HG03439 (cell line): ENCODE results near the gene WDR13.
"Not testable (repeated sequence)": the region's sequence is repeated elsewhere in the genome, so short reads cannot be mapped to it uniquely, and the experiment has no call there.

ENCODE experiments used
- ATAC-seq: cut with Tn5 transposase; IDR thresholded peaks from one replicate; pipeline ENCODE4 v1.9.1; 2021; ENCODE audit warnings: mild to moderate bottlenecking, moderate library complexity; ENCODE audit not compliant: unreplicated experiment

The WDR13 gene

GRCh38 chrX:48597353-48598264 lies at the start of gene WDR13:
Gene WDR13, plus strand, starts transcription at chrX:48597492. Its CDS starts 505 bp downstream, at chrX:48597997.
- ATAC-seq = peak; percentile 66

DNA sequence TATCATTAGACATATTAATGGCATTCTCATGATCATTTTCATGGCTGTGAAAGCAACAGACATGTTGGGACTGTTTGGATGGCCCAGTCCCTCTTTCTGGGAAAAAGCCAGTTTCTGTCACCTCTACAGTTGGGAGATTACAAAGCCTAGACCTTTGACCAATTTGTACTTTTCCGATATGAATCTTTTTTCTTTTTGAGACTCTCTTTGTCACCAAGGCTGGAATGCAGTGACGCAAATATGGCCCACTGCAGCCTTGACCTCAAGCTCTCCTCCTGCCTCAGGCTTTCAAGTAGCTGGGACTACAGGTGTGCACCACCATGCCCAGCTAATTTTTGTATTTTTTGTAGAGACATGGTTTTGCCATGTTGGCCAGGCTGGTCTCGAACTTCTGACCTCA lies 48.4 kb upstream of the WDR13 start:
- ATAC-seq = no peak

GRCh38 chrX:48555731-48556325 lies 41.5 kb upstream of the WDR13 start:
- ATAC-seq = not testable (repeated sequence)

DNA sequence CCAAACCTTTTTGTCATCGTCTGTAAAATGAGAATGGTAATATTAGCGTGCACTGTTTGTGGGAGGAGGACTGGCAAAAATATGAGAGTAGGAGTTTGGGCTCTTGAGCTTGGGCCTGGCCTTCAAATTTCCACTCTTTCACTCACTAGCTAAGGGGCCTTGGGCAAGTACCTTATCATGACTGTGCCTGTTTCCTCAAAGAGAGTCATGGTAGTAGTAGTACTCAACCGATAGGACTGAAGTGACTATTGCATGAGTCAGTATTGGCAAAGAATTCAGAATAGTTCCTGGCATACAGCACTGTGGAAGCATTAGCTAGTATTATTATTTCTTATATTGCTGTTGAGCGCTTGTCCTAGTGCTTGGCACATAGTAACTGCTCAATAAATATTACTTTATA lies 39.0 kb upstream of the WDR13 start:
- no peak for ATAC-seq

DNA sequence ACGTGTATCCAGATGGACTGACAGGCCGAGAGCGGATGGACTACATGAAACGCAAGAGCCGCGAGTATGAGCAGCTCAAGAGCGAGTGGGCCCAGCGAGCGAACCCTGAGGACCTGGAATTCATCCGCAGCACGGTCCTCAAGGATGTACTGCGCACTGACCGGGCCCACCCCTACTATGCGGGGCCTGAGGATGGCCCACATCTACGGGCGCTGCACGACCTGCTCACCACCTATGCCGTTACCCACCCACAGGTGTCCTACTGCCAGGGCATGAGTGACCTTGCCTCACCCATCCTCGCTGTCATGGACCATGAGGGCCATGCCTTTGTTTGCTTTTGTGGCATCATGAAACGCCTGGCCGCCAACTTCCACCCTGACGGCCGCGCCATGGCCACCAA lies 37.7 kb upstream of the WDR13 start:
- ATAC-seq = no peak

- no peak for ATAC-seq
These were observed 37.2 kb upstream of the WDR13 start for GRCh38 chrX:48560056-48560455.

DNA sequence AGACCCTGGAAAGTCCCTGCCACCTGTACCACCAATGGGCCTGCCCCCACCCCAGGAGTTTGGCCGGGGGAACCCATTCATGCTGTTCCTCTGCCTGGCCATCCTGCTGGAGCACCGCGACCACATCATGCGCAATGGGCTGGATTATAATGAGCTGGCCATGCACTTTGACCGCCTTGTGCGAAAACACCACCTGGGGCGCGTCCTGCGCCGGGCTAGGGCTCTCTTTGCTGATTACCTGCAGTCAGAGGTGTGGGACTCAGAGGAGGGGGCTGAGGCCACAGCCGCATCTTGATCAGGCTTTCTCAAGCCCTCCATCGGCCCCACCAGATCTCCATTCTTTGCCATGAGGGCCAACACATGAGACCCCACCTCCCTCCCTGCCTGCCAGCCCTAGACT lies 36.6 kb upstream of the WDR13 start:
- ATAC-seq = no peak

DNA sequence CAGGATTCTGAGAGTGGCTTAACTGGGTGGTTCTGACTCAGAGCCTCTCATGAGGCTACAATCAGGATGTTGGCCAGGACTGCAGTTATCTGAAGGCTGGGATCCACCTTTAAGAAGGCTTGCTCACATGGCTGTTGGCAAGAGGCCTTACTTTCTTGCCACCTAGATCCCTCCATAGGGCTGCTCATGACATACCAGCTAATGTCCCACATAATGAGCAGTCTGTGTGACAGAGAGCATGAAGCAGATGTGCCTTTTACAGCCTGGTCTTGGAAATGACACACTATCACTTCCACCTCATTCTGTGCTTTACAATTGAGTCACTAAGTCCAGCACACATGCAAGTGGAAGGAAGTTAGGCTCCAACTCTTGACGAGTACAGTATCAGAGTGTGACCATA lies 27.3 kb upstream of the WDR13 start:
- ATAC-seq = no peak

DNA sequence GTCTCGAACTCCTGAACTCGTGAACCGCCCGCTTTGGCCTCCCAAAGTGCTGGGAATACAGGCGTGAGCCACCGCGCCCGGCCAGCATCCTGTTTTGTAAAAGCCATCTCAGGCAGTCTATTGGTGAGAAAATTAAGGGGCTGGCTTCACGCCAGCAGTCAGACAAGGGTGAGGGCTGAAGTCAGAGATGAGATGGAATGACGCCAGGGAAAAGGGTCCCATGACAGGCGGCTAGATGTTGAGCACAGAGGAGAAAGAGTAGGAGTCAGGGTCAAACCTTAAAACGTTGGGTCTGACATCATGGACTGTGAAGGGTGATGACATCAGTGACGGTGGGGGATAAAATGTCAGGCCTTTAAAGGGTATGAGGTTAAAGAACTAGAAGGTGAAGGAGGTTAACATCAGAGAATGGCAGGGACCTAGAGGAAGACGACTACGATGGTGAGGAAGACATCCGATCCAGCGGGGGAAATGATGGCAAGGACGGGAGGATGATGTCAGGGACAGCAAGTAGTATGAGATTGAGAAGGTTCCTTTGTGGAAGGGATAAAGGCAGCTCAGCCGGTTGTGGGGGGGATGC lies 23.5 kb upstream of the WDR13 start:
- peak; percentile 9 for ATAC-seq

GRCh38 chrX:48574270-48575266 lies 22.7 kb upstream of the WDR13 start, which contains the start of gene RBM3:
Gene RBM3, plus strand, starts transcription at chrX:48574484. Its CDS starts 697 bp downstream, at chrX:48575181.
- peak; percentile 86 for ATAC-seq

- no peak for ATAC-seq
These were observed 21.6 kb upstream of the WDR13 start for GRCh38 chrX:48575642-48576041.

DNA sequence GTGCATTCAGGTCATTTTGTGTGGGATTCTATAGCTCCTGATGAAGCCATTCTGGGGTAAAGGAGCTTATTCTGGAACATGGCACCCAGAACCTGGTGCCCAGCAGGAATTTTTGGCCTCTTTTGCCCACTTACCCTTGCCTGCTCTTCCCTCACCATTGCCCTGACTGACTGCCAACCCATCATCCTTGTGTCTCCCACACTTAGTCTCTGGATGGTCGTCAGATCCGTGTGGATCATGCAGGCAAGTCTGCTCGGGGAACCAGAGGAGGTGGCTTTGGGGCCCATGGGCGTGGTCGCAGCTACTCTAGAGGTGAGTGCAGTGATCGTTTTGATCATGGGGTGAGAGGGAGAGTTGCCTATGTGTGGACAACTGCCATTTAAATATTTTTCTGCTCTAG lies 21.2 kb upstream of the WDR13 start:
- no peak for ATAC-seq

- no peak for ATAC-seq
These were observed 18.6 kb upstream of the WDR13 start for GRCh38 chrX:48578661-48579128.

DNA sequence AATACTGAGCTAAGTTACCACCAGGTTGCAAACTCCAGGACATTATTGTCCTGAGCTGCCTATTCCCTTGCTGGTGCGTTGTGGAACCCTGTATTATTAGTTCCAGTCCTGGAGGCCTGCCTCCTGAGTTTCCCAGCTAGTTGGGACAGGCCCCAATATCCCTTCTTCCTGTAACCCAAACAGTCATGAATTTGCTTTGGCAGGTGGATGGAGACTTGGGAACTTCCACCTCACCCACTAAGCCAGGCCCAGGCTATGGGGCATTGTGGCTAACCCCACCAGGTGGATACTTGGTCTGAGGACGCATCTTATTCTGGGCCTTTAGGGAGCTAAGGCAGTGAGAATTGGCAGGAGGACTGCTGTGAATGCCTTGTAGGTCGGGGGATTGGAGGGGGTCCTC lies 18.0 kb upstream of the WDR13 start:
- ATAC-seq = no peak

GRCh38 chrX:48580662-48581061 lies 16.6 kb upstream of the WDR13 start:
- ATAC-seq = no peak

- no peak for ATAC-seq
These were observed 12.6 kb upstream of the WDR13 start for GRCh38 chrX:48584698-48585097.

GRCh38 chrX:48589482-48590162 lies 7.7 kb upstream of the WDR13 start:
- ATAC-seq = no peak

GRCh38 chrX:48590203-48591103 lies 6.8 kb upstream of the WDR13 start:
- ATAC-seq = no peak

GRCh38 chrX:48591255-48591791 lies 6.0 kb upstream of the WDR13 start:
- no peak for ATAC-seq
